NCI-H2227 treated with DMSO at 0.1 percent for 48 hours (cell line): ENCODE data around the gene TSHZ2.

Experiments used
- DNase-seq: peaks from one replicate; lab custom pipeline; 2025; lab: John Stamatoyannopoulos, UW

Gene TSHZ2

GRCh38 chr20:53244711-53245110 lies 272.6 kb downstream of the TSHZ2 start:
- no peak for DNase-seq

GRCh38 chr20:53245574-53245973 lies 273.4 kb downstream of the TSHZ2 start:
- DNase-seq = no peak

GRCh38 chr20:53247468-53248103 lies 275.4 kb downstream of the TSHZ2 start:
- DNase-seq = no peak

- DNase-seq = no peak
Measured at GRCh38 chr20:53250456-53250855, 278.3 kb downstream of the TSHZ2 start.

GRCh38 chr20:53252002-53252401 lies 279.8 kb downstream of the TSHZ2 start:
- no peak for DNase-seq

GRCh38 chr20:53253668-53254067 lies 281.5 kb downstream of the TSHZ2 start:
- DNase-seq = no peak

- DNase-seq = no peak
Measured at GRCh38 chr20:53255102-53255710, 283.0 kb downstream of the TSHZ2 start.

- DNase-seq = no peak
Measured at GRCh38 chr20:53258741-53259140, 286.6 kb downstream of the TSHZ2 start.

- DNase-seq = no peak
Measured at GRCh38 chr20:53260168-53260567, 288.0 kb downstream of the TSHZ2 start.

- DNase-seq = no peak
Measured at GRCh38 chr20:53260591-53260990, 288.4 kb downstream of the TSHZ2 start.

- no peak for DNase-seq
Measured at GRCh38 chr20:53262365-53262764, 290.2 kb downstream of the TSHZ2 start.

GRCh38 chr20:53263554-53264438 lies 291.6 kb downstream of the TSHZ2 start:
- no peak for DNase-seq

- no peak for DNase-seq
Measured at GRCh38 chr20:53264604-53265003, 292.4 kb downstream of the TSHZ2 start.

- no peak for DNase-seq
Measured at GRCh38 chr20:53265304-53265875, 293.2 kb downstream of the TSHZ2 start.

- no peak for DNase-seq
Measured at GRCh38 chr20:53269380-53269779, 297.2 kb downstream of the TSHZ2 start.

- DNase-seq = no peak
Measured at GRCh38 chr20:53270792-53271375, 298.7 kb downstream of the TSHZ2 start.

- no peak for DNase-seq
Measured at GRCh38 chr20:53274365-53274764, 302.2 kb downstream of the TSHZ2 start.

- no peak for DNase-seq
Measured at GRCh38 chr20:53274807-53275206, 302.6 kb downstream of the TSHZ2 start.

GRCh38 chr20:53276143-53276542 lies 304.0 kb downstream of the TSHZ2 start:
- DNase-seq = no peak

- DNase-seq = no peak
Measured at GRCh38 chr20:53278555-53278954, 306.4 kb downstream of the TSHZ2 start.

GRCh38 chr20:53279735-53280134 lies 307.6 kb downstream of the TSHZ2 start:
- no peak for DNase-seq

GRCh38 chr20:53281557-53282117 lies 309.5 kb downstream of the TSHZ2 start:
- no peak for DNase-seq
